ENCODE results near the gene TSFM.
"Not testable (repeated sequence)": the region's sequence is repeated elsewhere in the genome, so short reads cannot be mapped to it uniquely, and the experiment has no call there.

Gene TSFM

GRCh38 chr12:57816001-57816854 is 33.6 kb downstream of the TSFM start:
- TF ChIP-seq, protein P1, sequence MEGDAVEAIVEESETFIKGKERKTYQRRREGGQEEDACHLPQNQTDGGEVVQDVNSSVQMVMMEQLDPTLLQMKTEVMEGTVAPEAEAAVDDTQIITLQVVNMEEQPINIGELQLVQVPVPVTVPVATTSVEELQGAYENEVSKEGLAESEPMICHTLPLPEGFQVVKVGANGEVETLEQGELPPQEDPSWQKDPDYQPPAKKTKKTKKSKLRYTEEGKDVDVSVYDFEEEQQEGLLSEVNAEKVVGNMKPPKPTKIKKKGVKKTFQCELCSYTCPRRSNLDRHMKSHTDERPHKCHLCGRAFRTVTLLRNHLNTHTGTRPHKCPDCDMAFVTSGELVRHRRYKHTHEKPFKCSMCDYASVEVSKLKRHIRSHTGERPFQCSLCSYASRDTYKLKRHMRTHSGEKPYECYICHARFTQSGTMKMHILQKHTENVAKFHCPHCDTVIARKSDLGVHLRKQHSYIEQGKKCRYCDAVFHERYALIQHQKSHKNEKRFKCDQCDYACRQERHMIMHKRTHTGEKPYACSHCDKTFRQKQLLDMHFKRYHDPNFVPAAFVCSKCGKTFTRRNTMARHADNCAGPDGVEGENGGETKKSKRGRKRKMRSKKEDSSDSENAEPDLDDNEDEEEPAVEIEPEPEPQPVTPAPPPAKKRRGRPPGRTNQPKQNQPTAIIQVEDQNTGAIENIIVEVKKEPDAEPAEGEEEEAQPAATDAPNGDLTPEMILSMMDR (IDR thresholded peaks at IDR 0.05; ENCODE audit: borderline replicate concordance, insufficient read depth, low read depth, low read length): no peak
- no peak overlapping the region for H3K4me3 ChIP-seq (ENCODE audit: low read depth, low read length)

DNA sequence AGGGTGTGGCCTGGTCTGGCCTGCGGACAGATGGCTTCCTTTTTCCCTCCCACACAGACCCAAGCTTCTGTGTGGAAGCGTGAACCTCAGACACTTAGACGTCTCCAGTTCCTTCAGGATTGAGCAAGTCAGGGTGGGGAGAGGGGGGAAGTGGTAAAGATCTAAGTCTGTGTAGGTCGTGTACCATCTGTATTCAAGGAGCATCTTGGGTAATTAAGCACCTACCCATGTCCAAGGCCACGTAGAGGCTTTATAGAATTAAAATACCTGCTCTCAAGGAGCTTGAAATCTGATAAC is 34.2 kb downstream of the TSFM start:
- no peak overlapping the region for H3K4me3 ChIP-seq (ENCODE audit: low read depth, low read length)

GRCh38 chr12:57817261-57817989 is 34.8 kb downstream of the TSFM start:
- TF ChIP-seq, protein P1 (IDR thresholded peaks at IDR 0.05; ENCODE audit: borderline replicate concordance, insufficient read depth, low read depth, low read length): no peak
- no peak overlapping the region for H3K4me3 ChIP-seq (ENCODE audit: low read depth, low read length)

More for the DNA sequence above, 34.2 kb downstream of the TSFM start:
- TF ChIP-seq, protein P1 (IDR thresholded peaks at IDR 0.05; ENCODE audit: borderline replicate concordance, insufficient read depth, low read depth, low read length): no peak

GRCh38 chr12:57817990-57818331 is 35.4 kb downstream of the TSFM start:
- H3K4me3 ChIP-seq (ENCODE audit: low read depth, low read length): not testable (repeated sequence)

GRCh38 chr12:57820119-57820518 is 37.5 kb downstream of the TSFM start:
- H3K4me3 ChIP-seq (ENCODE audit: low read depth, low read length): not testable (repeated sequence)

DNA sequence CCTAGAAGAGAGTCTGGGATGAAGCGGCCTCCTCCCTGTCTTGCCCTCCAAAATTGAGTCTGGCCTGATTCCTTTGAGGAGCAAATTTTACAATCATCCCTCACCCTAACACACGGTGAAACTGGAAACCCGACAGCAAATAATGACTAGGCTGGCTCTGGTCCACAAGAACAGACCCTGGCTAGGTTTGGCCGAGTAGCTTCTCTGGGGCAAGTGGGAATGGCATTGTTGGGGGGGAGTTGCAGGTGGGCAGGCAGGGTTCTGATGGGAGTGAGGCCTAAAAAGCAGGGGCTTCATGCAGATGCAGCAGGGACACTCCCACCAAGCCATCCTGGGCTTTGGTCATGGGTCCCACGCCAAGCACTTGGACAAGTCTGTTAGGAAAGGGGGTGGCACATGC is 38.4 kb downstream of the TSFM start:
- not testable (repeated sequence) for H3K4me3 ChIP-seq (ENCODE audit: low read depth, low read length)

- H3K4me3 ChIP-seq (ENCODE audit: low read depth, low read length): no peak overlapping the region
- TF ChIP-seq, protein P1 (IDR thresholded peaks at IDR 0.05; ENCODE audit: borderline replicate concordance, insufficient read depth, low read depth, low read length): no peak
These were observed 39.1 kb downstream of the TSFM start for GRCh38 chr12:57821474-57822214.

GRCh38 chr12:57822392-57823130 is 40.0 kb downstream of the TSFM start:
- TF ChIP-seq, protein P1 (IDR thresholded peaks at IDR 0.05; ENCODE audit: borderline replicate concordance, insufficient read depth, low read depth, low read length): no peak
- H3K4me3 ChIP-seq (ENCODE audit: low read depth, low read length): no peak overlapping the region
